NK-92 (cell line): Measurements from ENCODE around the gene LRRC66.

ENCODE experiments used
- DNase-seq: peaks from one replicate; lab custom pipeline; 2025; ENCODE audit not compliant: unreplicated experiment; lab: John Stamatoyannopoulos, UW

The LRRC66 gene

GRCh38 chr4:52019936-52020657 lies at the start of gene LRRC66:
Gene LRRC66, minus strand, starts transcription at chr4:52020363. Its CDS starts 2,750 bp downstream, at chr4:52017613.
- no peak for DNase-seq

GRCh38 chr4:52069571-52069970 lies 49.4 kb upstream of the LRRC66 start:
- no peak for DNase-seq

GRCh38 chr4:52059372-52059771 lies 39.2 kb upstream of the LRRC66 start:
- no peak for DNase-seq

GRCh38 chr4:52058275-52058674 lies 38.1 kb upstream of the LRRC66 start:
- DNase-seq, result no peak

- DNase-seq, result no peak
Measured at GRCh38 chr4:52057196-52057595, 37.0 kb upstream of the LRRC66 start.

GRCh38 chr4:52054254-52054653 lies 34.1 kb upstream of the LRRC66 start:
- no peak for DNase-seq

GRCh38 chr4:52052475-52052780 lies 32.3 kb upstream of the LRRC66 start:
- no peak for DNase-seq

GRCh38 chr4:52051615-52052474 lies 31.7 kb upstream of the LRRC66 start:
- DNase-seq, result no peak

GRCh38 chr4:52051213-52051614 lies 31.1 kb upstream of the LRRC66 start, which contains the start of gene SPATA18:
Gene SPATA18, plus strand, starts transcription at chr4:52051304. Its CDS starts 401 bp downstream, at chr4:52051705.
- no peak for DNase-seq

GRCh38 chr4:52049266-52049665 lies 29.1 kb upstream of the LRRC66 start:
- DNase-seq, result no peak

GRCh38 chr4:52045028-52045427 lies 24.9 kb upstream of the LRRC66 start:
- no peak for DNase-seq

GRCh38 chr4:52038103-52038912 lies 18.1 kb upstream of the LRRC66 start, which contains the start of gene SGCB:
Gene SGCB, minus strand, starts transcription at chr4:52038299. Its CDS starts 40 bp downstream, at chr4:52038259.
- no peak for DNase-seq

- no peak for DNase-seq
Measured at GRCh38 chr4:52037689-52038102, 17.5 kb upstream of the LRRC66 start.

GRCh38 chr4:52036886-52037530 lies 16.8 kb upstream of the LRRC66 start:
- DNase-seq, result no peak

GRCh38 chr4:52035190-52035589 lies 15.0 kb upstream of the LRRC66 start:
- DNase-seq, result no peak

GRCh38 chr4:52032005-52032404 lies 11.8 kb upstream of the LRRC66 start:
- DNase-seq, result no peak

- DNase-seq, result no peak
Measured at GRCh38 chr4:52028970-52029369, 8.8 kb upstream of the LRRC66 start.

- no peak for DNase-seq
Measured at GRCh38 chr4:52017814-52018213, 2.3 kb downstream of the LRRC66 start.

GRCh38 chr4:52016981-52017380 lies 3.2 kb downstream of the LRRC66 start:
- DNase-seq, result no peak

GRCh38 chr4:52015366-52015765 lies 4.8 kb downstream of the LRRC66 start:
- DNase-seq, result no peak

- no peak for DNase-seq
Measured at GRCh38 chr4:52014903-52015302, 5.3 kb downstream of the LRRC66 start.
